Gastroesophageal sphincter (tissue), 4 donors: ENCODE data around the gene CCDC127. TPM values are rescaled to one million over a fixed set of nuclear protein-coding genes. Genes with fewer than 3 reads are reported as not detected.
"Not testable (repeated sequence)": the region's sequence is repeated elsewhere in the genome, so short reads cannot be mapped to it uniquely, and the experiment has no call there.

Experiments used
- ATAC-seq: fragments of 150-250 bp; one replicate; pipeline ENCODE4 v1.9.1; 2016; ENCODE audit warnings: mild to moderate bottlenecking, moderate library complexity
- H3K27ac ChIP-seq, 4 donors: fragments of 200-600 bp; sonication (generic) in 3 of 4; 1 replicate in 3 of 4; 2 replicates in 1 of 4; pipeline ENCODE4 v1.5.1; 2016 to 2019
- H3K27me3 ChIP-seq: fragments of 200-600 bp; sonication (generic); one replicate; pipeline ENCODE4 v1.5.1; 2019
- H3K36me3 ChIP-seq, 2 donors: fragments of 200-600 bp; sonication (generic); one replicate each; pipeline ENCODE4 v1.5.1; 2019; ENCODE audit warnings: control low read depth in 1 of 2
- H3K4me1 ChIP-seq, 3 donors: fragments of 200-600 bp; sonication (generic); 1 replicate in 2 of 3; 2 replicates in 1 of 3; pipeline ENCODE4 v1.5.1; 2016 to 2019; ENCODE audit warnings: control low read depth in 2 of 3
- H3K4me3 ChIP-seq, 2 donors: fragments of 200-600 bp; sonication (generic); one replicate each; pipeline ENCODE4 v1.5.1; 2019; ENCODE audit warnings: mild to moderate bottlenecking in 1 of 2, moderate library complexity in 1 of 2
- H3K9me3 ChIP-seq, 3 donors: fragments of 200-600 bp; sonication (generic); one replicate each; pipeline ENCODE4 v1.5.1; 2017 to 2019; ENCODE audit warnings: control low read depth in 2 of 3
- EP300 ChIP-seq: sonication (generic); formaldehyde crosslinking; IDR thresholded peaks from one replicate; pipeline ENCODE4 v1.6.1; 2017; ENCODE audit warnings: antibody characterized with exemption, mild to moderate bottlenecking
- POLR2A ChIP-seq, 2 donors: fragments of 450-650 bp; IDR thresholded peaks; one replicate each; pipeline ENCODE4 v1.6.1; 2017; ENCODE audit warnings: antibody characterized with exemption in 2 of 2, mild to moderate bottlenecking in 2 of 2, moderate library complexity in 1 of 2
- POLR2AphosphoS5 ChIP-seq: sonication (generic); formaldehyde crosslinking; IDR thresholded peaks from one replicate; pipeline ENCODE4 v1.6.1; 2017; ENCODE audit warnings: antibody characterized with exemption
- WGBS, 2 donors: methylation state at CpG; one replicate each; pipeline ENCODE4 v1.1.5; 2018; ENCODE audit warnings: low coverage in 1 of 2; 5-methylcytosine and 5-hydroxymethylcytosine counted together
- total RNA-seq, 4 donors: library from RNA; depleted of rRNA; stranded (reverse); fragments of >200 nt; gene quantifications; one replicate each; pipeline ENCODE4 v1.1.0, GENCODE V29; 2016
- TF ChIP-seq, protein P1 (sequence below), 4 experiments: fragments of 200-600 bp in 2 of 4; fragments of 450-650 bp in 2 of 4; sonication (generic) in 1 of 4; IDR thresholded peaks; one replicate each; pipeline ENCODE4 v1.5.1; 2017 to 2019; ENCODE audit warnings: antibody characterized with exemption in 4 of 4, mild to moderate bottlenecking in 2 of 4, moderate library complexity in 2 of 4

Gene CCDC127
- total RNA-seq, 4 donors from 2014 or later: 6.5 to 11.7 (median 8.2) TPM

DNA sequence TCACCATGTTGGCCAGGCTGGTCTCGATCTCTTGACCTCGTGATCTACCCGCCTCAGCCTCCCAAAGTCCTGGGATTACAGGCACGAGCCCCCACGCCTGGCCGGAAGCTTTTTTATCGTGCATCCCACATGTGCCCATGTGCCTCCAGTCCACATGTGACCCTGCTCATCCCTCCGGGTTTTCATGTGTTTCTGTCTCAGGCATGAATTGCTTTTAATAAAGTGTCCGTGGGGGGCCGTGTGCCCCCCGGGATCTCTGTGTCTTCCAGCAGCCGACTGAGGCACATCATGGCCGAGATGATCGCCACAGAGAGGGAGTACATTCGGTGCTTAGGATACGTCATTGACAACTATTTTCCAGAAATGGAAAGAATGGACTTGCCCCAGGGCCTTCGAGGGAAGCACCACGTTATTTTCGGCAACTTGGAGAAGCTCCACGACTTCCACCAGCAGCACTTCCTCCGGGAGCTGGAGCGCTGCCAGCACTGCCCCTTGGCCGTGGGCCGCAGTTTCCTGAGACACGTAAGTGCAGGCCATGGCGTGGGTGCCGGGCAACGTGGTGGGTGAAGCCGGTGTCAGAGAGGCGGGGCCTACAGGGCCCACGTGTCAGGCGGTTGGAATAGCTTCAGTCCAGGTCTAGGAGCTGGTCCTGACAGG, 48.8 kb downstream of the CCDC127 start:
- 64 to 80% methylated on average over 8 to 13 of the region's 32 CpGs for WGBS, 2 donors
- Histone ChIP-seq H3K27ac (peak overlapping the region in 1 of 4 donors; percentile 9), H3K4me3 (no peak overlapping the region), H3K9me3 (no peaks in the 10 kb centered on the region), H3K27me3 (peaks cover 9% of the 10 kb centered on the region), H3K36me3 (no peaks in the 10 kb centered on the region), H3K4me1 (peaks cover 0 to 10% (median 0%) of the 10 kb centered on the region in 3 donors)
- TF ChIP-seq POLR2A (IDR thresholded peaks at IDR 0.05): no peak
- TF ChIP-seq EP300: no peak
- TF ChIP-seq, protein P1, sequence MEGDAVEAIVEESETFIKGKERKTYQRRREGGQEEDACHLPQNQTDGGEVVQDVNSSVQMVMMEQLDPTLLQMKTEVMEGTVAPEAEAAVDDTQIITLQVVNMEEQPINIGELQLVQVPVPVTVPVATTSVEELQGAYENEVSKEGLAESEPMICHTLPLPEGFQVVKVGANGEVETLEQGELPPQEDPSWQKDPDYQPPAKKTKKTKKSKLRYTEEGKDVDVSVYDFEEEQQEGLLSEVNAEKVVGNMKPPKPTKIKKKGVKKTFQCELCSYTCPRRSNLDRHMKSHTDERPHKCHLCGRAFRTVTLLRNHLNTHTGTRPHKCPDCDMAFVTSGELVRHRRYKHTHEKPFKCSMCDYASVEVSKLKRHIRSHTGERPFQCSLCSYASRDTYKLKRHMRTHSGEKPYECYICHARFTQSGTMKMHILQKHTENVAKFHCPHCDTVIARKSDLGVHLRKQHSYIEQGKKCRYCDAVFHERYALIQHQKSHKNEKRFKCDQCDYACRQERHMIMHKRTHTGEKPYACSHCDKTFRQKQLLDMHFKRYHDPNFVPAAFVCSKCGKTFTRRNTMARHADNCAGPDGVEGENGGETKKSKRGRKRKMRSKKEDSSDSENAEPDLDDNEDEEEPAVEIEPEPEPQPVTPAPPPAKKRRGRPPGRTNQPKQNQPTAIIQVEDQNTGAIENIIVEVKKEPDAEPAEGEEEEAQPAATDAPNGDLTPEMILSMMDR (IDR thresholded peaks at IDR 0.05): no peak
- no peak for TF ChIP-seq POLR2AphosphoS5
- peak; percentile 73 for ATAC-seq

DNA sequence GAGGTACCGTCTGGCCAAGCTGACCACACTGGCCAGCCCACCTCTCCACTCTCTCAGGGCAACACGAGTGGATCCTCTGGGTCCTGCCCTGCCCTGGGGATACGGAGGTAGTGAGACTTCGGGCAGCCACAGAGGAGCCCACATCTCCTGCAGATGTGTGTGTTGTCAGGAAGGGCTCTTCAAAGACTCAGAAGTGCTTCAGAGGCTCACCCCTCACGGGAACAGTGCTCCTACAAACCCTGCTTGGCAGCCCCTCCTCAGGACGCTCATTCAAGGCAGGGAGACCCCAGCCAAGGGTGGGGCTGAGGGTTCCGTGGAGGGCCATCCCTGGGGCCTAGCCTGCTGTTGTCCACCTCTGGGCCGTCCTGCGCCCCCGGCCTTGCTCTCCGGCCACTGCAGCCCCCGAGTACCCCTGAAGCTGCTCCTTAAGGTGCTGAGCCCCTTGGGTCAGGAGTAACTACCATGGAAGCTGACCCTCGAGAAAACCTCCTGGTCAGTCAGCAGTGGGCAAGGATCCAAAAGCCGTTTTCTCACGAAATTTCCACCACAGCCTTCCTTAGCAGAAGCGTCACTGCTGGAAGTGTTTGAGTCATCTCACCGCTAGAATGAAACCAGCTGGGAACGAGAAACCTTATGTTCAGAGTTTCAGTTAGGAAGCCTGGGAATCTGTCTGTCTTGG, 49.8 kb downstream of the CCDC127 start:
- H3K27me3 ChIP-seq: peaks cover 7% of the 10 kb centered on the region
- TF ChIP-seq POLR2A (IDR thresholded peaks at IDR 0.05) (no peak), EP300 (no peak), POLR2AphosphoS5 (no peak)
- TF ChIP-seq, protein P1 (IDR thresholded peaks at IDR 0.05): no peak
- no peaks in the 10 kb centered on the region for H3K36me3 ChIP-seq
- WGBS, 2 donors: 39 to 42% methylated on average over 5 to 6 of the region's 18 CpGs
- no peaks in the 10 kb centered on the region for H3K9me3 ChIP-seq
- H3K4me1 ChIP-seq: peaks cover 0 to 10% (median 0%) of the 10 kb centered on the region in 3 donors
- H3K4me3 ChIP-seq: no peak overlapping the region
- no peak overlapping the region for H3K27ac ChIP-seq
- no peak for ATAC-seq

GRCh38 chr5:167511-167910, 50.4 kb downstream of the CCDC127 start:
- Histone ChIP-seq H3K4me1 (peaks cover 0 to 10% (median 0%) of the 10 kb centered on the region in 3 donors), H3K4me3 (no peak overlapping the region), H3K36me3 (no peaks in the 10 kb centered on the region), H3K27ac (no peak overlapping the region), H3K9me3 (no peaks in the 10 kb centered on the region), H3K27me3 (peaks cover 6% of the 10 kb centered on the region)
- ATAC-seq: no peak
- 93 to 100% methylated on average over 1 to 2 of the region's 7 CpGs for WGBS, 2 donors
- TF ChIP-seq, protein P1 (IDR thresholded peaks at IDR 0.05): no peak
- no peak for TF ChIP-seq EP300
- no peak for TF ChIP-seq POLR2A (IDR thresholded peaks at IDR 0.05)
- no peak for TF ChIP-seq POLR2AphosphoS5

- 89 to 100% methylated on average over 1 to 9 of the region's 27 CpGs for whole genome bisulfite sequencing, 2 donors
- Histone ChIP-seq H3K9me3 (no peaks in the 10 kb centered on the region), H3K4me3 (no peak overlapping the region), H3K27me3 (peaks cover 6% of the 10 kb centered on the region), H3K4me1 (peaks cover 0 to 10% (median 0%) of the 10 kb centered on the region in 3 donors), H3K27ac (no peak overlapping the region), H3K36me3 (no peaks in the 10 kb centered on the region)
- TF ChIP-seq EP300: no peak
- TF ChIP-seq, protein P1 (IDR thresholded peaks at IDR 0.05): no peak
- no peak for TF ChIP-seq POLR2A (IDR thresholded peaks at IDR 0.05)
- no peak for TF ChIP-seq POLR2AphosphoS5
- no peak for ATAC-seq
Measured at GRCh38 chr5:166441-167372, 51.2 kb downstream of the CCDC127 start.

GRCh38 chr5:164783-165182, 53.2 kb downstream of the CCDC127 start:
- Histone ChIP-seq H3K4me1 (peaks cover 0 to 10% (median 0%) of the 10 kb centered on the region in 3 donors), H3K27me3 (peaks cover 14% of the 10 kb centered on the region)
- not testable (repeated sequence) for H3K9me3 ChIP-seq, H3K36me3 ChIP-seq, H3K4me3 ChIP-seq, ATAC-seq, H3K27ac ChIP-seq
- WGBS, 2 donors: no CpG with 5 or more reads among the region's 25 CpGs
